MM.1S (cell line): ENCODE measurements around the gene STX12.

Experiments used
- DNase-seq: peaks from one replicate; pipeline ENCODE4 v3.0.0-alpha.2; 2015
- H2AFZ ChIP-seq: fragments of 300-600 bp; sonication (generic); 2 replicates; pipeline ENCODE4 v1.6.0; 2016; ENCODE audit warnings: antibody characterized with exemption, low read length
- H3F3A ChIP-seq: fragments of 300-600 bp; sonication (generic); 2 replicates; pipeline ENCODE4 v1.6.1; 2016; ENCODE audit warnings: mild to moderate bottlenecking, antibody characterized with exemption, low read length, moderate library complexity, mixed read lengths; ENCODE audit not compliant: insufficient read depth
- H3K27ac ChIP-seq: fragments of 300-600 bp; sonication (generic); 2 replicates; pipeline ENCODE4 v1.5.1; 2016; ENCODE audit warnings: mild to moderate bottlenecking, low read length
- H3K27me3 ChIP-seq: fragments of 300-600 bp; sonication (generic); replicated peaks from 2 replicates; pipeline ENCODE4 v1.6.0; 2016; ENCODE audit warnings: low read length; ENCODE audit not compliant: insufficient read depth
- H3K36me3 ChIP-seq: fragments of 300-600 bp; sonication (generic); replicated peaks from 2 replicates; pipeline ENCODE4 v1.6.1; 2016; ENCODE audit warnings: mild to moderate bottlenecking, low read length, mixed read lengths; ENCODE audit not compliant: insufficient read depth
- H3K4me1 ChIP-seq: fragments of 300-600 bp; sonication (generic); 2 replicates; pipeline ENCODE4 v1.6.1; 2016; ENCODE audit warnings: low read length, mixed read lengths
- H3K4me2 ChIP-seq: fragments of 300-600 bp; sonication (generic); 2 replicates; pipeline ENCODE4 v1.6.0; 2016; ENCODE audit warnings: low read depth, low read length
- H3K4me3 ChIP-seq: fragments of 300-600 bp; sonication (generic); 2 replicates; pipeline ENCODE4 v1.5.1; 2016; ENCODE audit warnings: low read length, mixed read lengths
- H3K79me2 ChIP-seq: fragments of 300-600 bp; sonication (generic); 2 replicates; pipeline ENCODE4 v1.6.1; 2016; ENCODE audit warnings: mixed run types, low read length, mixed read lengths
- H3K9ac ChIP-seq: fragments of 300-600 bp; sonication (generic); 2 replicates; pipeline ENCODE4 v1.6.1; 2016; ENCODE audit warnings: low read length, mixed read lengths
- H3K9me2 ChIP-seq: fragments of 300-600 bp; sonication (generic); replicated peaks from 2 replicates; pipeline ENCODE4 v1.6.1; 2016; ENCODE audit warnings: mild to moderate bottlenecking, low read length, mixed read lengths; ENCODE audit not compliant: insufficient read depth
- H3K9me3 ChIP-seq: fragments of 300-600 bp; sonication (generic); replicated peaks from 2 replicates; pipeline ENCODE4 v1.6.1; 2016; ENCODE audit warnings: mild to moderate bottlenecking, low read length, mixed read lengths; ENCODE audit not compliant: insufficient read depth
- H4K20me1 ChIP-seq: fragments of 300-600 bp; sonication (generic); 2 replicates; pipeline ENCODE4 v1.6.1; 2016; ENCODE audit warnings: mild to moderate bottlenecking, low read length, moderate library complexity, mixed read lengths; ENCODE audit not compliant: insufficient read depth
- EZH2 ChIP-seq: fragments of 300-600 bp; sonication (generic); optimal IDR thresholded peaks from 2 replicates; pipeline ENCODE3; 2017; ENCODE audit warnings: low read depth, mild to moderate bottlenecking, antibody characterized with exemption, low read length, mixed read lengths
- EZH2phosphoT487 ChIP-seq: fragments of 300-600 bp; sonication (generic); IDR thresholded peaks from 2 replicates; pipeline ENCODE4 v1.6.1; 2018; ENCODE audit warnings: antibody characterized with exemption, low read length
- TF ChIP-seq, protein P1 (sequence below): fragments of 300-600 bp; sonication (generic); IDR thresholded peaks from 2 replicates; pipeline ENCODE4 v1.5.1; 2016; ENCODE audit warnings: antibody characterized with exemption, low read length, mixed read lengths

Gene STX12

DNA sequence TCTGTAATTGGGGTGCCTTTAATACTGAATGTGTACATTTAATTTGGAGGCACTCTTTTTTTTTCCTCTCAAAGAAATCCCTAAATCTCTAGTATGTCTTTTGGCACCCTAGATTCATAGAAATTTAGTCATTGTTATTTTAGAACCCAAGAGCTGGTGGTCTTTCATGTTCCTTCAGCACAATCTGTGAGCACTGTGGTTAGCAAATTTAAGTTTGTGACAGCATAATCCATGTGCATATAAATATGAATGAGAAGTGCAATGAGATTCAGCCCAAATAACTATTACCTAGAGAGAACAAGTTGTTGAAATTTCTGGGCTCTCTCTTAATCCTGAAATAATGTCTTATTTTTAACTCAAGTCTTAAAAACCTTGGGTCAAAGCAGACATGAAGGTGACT lies 62.0 kb downstream of the STX12 start:
- peaks cover 3% of the 10 kb centered on the region; the same call in 1 of the 2 replicates for H3K36me3 ChIP-seq
- H3K4me2 ChIP-seq: no peak overlapping the region
- H3K4me3 ChIP-seq: no peak overlapping the region
- no peaks in the 10 kb centered on the region for H4K20me1 ChIP-seq
- H3K27ac ChIP-seq: no peak overlapping the region
- peaks cover 89% of the 10 kb centered on the region for H3K79me2 ChIP-seq
- no peaks in the 10 kb centered on the region for H3F3A ChIP-seq
- no peak for DNase-seq
- no peak overlapping the region for H2AFZ ChIP-seq
- peaks cover 9% of the 10 kb centered on the region for H3K4me1 ChIP-seq
- no peak overlapping the region for H3K9ac ChIP-seq
- no peaks in the 10 kb centered on the region for H3K9me2 ChIP-seq
- H3K9me3 ChIP-seq: no peaks in the 10 kb centered on the region
- no peaks in the 10 kb centered on the region for H3K27me3 ChIP-seq
- TF ChIP-seq EZH2phosphoT487 (no peak), EZH2 (no peak)
- TF ChIP-seq, protein P1, sequence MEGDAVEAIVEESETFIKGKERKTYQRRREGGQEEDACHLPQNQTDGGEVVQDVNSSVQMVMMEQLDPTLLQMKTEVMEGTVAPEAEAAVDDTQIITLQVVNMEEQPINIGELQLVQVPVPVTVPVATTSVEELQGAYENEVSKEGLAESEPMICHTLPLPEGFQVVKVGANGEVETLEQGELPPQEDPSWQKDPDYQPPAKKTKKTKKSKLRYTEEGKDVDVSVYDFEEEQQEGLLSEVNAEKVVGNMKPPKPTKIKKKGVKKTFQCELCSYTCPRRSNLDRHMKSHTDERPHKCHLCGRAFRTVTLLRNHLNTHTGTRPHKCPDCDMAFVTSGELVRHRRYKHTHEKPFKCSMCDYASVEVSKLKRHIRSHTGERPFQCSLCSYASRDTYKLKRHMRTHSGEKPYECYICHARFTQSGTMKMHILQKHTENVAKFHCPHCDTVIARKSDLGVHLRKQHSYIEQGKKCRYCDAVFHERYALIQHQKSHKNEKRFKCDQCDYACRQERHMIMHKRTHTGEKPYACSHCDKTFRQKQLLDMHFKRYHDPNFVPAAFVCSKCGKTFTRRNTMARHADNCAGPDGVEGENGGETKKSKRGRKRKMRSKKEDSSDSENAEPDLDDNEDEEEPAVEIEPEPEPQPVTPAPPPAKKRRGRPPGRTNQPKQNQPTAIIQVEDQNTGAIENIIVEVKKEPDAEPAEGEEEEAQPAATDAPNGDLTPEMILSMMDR: no peak

DNA sequence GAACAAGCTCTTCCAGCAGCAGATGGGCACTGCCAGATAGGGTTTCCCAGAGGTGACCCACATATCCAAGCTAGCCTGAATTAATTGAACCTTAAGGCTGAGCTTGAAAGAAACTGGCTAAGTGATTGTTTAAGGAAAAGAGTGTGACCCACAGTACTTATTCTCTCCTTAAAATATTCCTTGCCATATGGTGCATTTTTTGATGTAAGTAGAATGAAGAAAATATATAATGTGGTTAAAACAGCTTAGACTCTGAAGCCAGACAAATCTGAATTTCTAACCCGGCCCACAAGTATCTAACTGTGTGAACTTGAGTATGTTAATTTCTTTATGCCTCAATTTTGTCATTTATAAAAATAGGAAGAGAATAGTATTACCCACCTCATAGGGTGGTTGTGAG lies 62.5 kb downstream of the STX12 start:
- peaks cover 3% of the 10 kb centered on the region; the same call in 1 of the 2 replicates for H3K36me3 ChIP-seq
- no peak overlapping the region for H3K9ac ChIP-seq
- TF ChIP-seq, protein P1: no peak
- TF ChIP-seq EZH2: no peak
- H3K4me3 ChIP-seq: no peak overlapping the region
- DNase-seq: no peak
- no peaks in the 10 kb centered on the region for H3F3A ChIP-seq
- no peak overlapping the region for H3K4me2 ChIP-seq
- H3K27ac ChIP-seq: no peak overlapping the region
- H3K9me2 ChIP-seq: no peaks in the 10 kb centered on the region
- no peaks in the 10 kb centered on the region for H3K9me3 ChIP-seq
- H3K27me3 ChIP-seq: no peaks in the 10 kb centered on the region
- H4K20me1 ChIP-seq: no peaks in the 10 kb centered on the region
- H3K4me1 ChIP-seq: peaks cover 9% of the 10 kb centered on the region
- no peak overlapping the region for H2AFZ ChIP-seq
- peaks cover 94% of the 10 kb centered on the region for H3K79me2 ChIP-seq

DNA sequence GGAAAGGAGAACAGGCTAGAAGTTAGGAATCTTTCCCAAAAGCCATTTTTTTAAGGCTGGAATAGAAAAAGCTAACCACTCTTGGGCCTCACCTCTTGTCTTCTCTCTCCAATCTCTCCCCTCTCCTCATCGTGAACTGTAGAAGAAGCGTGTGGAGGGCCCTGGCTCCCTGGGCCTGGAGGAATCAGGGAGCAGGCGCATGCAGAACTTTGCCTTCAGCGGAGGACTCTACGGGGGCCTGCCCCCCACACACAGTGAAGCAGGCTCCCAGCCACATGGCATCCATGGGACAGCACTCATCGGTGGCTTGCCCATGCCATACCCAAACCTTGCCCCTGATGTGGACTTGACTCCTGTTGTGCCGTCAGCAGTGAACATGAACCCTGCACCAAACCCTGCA lies 76.9 kb downstream of the STX12 start:
- Histone ChIP-seq H3K27ac (no peak overlapping the region), H3K79me2 (no peaks in the 10 kb centered on the region; the same call in 1 of the 2 replicates), H3K9me2 (no peaks in the 10 kb centered on the region), H3K4me3 (no peak overlapping the region), H3K9me3 (no peaks in the 10 kb centered on the region), H4K20me1 (no peaks in the 10 kb centered on the region), H3F3A (no peaks in the 10 kb centered on the region), H2AFZ (no peak overlapping the region), H3K36me3 (peaks cover 4% of the 10 kb centered on the region; the same call in 1 of the 2 replicates), H3K4me1 (no peaks in the 10 kb centered on the region), H3K27me3 (no peaks in the 10 kb centered on the region), H3K4me2 (no peak overlapping the region), H3K9ac (no peak overlapping the region)
- TF ChIP-seq, protein P1: no peak
- TF ChIP-seq EZH2phosphoT487: no peak
- TF ChIP-seq EZH2: no peak
- no peak for DNase-seq
